Activated naive CD4-positive, alpha-beta T cell treated with anti-CD3 and anti-CD28 coated beads, Interleukin-2, amount 50 U/mL, for 24 hours (primary cell): Measurements from ENCODE around the gene SULT4A1.

Experiments used
- H3K27ac Mint-ChIP-seq: one replicate; pipeline ENCODE4 v1.8.0; 2021; ENCODE audit warnings: mild to moderate bottlenecking, mixed read lengths
- H3K27me3 Mint-ChIP-seq: one replicate; pipeline ENCODE4 v1.8.0; 2021; ENCODE audit warnings: mixed read lengths
- H3K36me3 Mint-ChIP-seq: one replicate; pipeline ENCODE4 v1.8.0; 2021; ENCODE audit warnings: mixed read lengths
- H3K4me1 Mint-ChIP-seq: one replicate; pipeline ENCODE4 v1.8.0; 2021; ENCODE audit warnings: mixed read lengths
- H3K4me3 Mint-ChIP-seq: one replicate; pipeline ENCODE4 v1.8.0; 2021; ENCODE audit warnings: mild to moderate bottlenecking, mixed read lengths
- H3K9me3 Mint-ChIP-seq: one replicate; pipeline ENCODE4 v1.8.0; 2021; ENCODE audit warnings: mixed read lengths

The SULT4A1 gene

GRCh38 chr22:43847376-43848289 is 14.7 kb downstream of the SULT4A1 start:
- no peaks in the 10 kb centered on the region for H3K36me3 Mint-ChIP-seq
- H3K27me3 Mint-ChIP-seq, result no peaks in the 10 kb centered on the region
- no peak overlapping the region for H3K27ac Mint-ChIP-seq
- H3K4me1 Mint-ChIP-seq, result no peaks in the 10 kb centered on the region
- H3K4me3 Mint-ChIP-seq, result no peak overlapping the region
- H3K9me3 Mint-ChIP-seq, result no peaks in the 10 kb centered on the region

GRCh38 chr22:43846966-43847365 is 15.3 kb downstream of the SULT4A1 start:
- H3K4me1 Mint-ChIP-seq, result no peaks in the 10 kb centered on the region
- H3K9me3 Mint-ChIP-seq, result no peaks in the 10 kb centered on the region
- H3K36me3 Mint-ChIP-seq, result no peaks in the 10 kb centered on the region
- H3K4me3 Mint-ChIP-seq, result no peak overlapping the region
- H3K27ac Mint-ChIP-seq, result no peak overlapping the region
- H3K27me3 Mint-ChIP-seq, result no peaks in the 10 kb centered on the region

DNA sequence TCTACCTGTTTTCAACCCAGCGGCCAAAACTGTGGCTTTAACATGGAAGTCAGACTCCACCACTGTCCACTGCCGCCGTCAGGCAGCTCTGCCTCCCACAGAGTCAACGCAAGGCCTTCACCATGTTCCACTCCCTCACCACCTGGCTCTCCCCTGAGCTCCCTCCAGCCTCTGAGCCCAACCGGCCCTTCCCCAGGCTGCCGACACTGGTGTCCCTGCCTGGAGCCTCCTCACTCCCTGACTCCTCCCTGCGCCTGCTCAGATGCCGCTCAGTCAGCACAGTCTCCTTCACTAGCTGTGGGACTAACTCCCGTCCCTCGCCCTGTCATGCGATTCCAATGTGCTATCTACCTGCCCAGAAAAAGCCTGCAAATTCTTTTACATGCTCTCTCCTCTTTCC is 16.3 kb downstream of the SULT4A1 start:
- Mint-ChIP-seq H3K36me3 (no peaks in the 10 kb centered on the region), H3K4me3 (no peak overlapping the region), H3K27me3 (no peaks in the 10 kb centered on the region), H3K9me3 (no peaks in the 10 kb centered on the region), H3K4me1 (no peaks in the 10 kb centered on the region), H3K27ac (no peak overlapping the region)

GRCh38 chr22:43844560-43845545 is 17.5 kb downstream of the SULT4A1 start:
- Mint-ChIP-seq H3K9me3 (no peaks in the 10 kb centered on the region), H3K4me3 (no peak overlapping the region)

GRCh38 chr22:43843783-43844530 is 18.4 kb downstream of the SULT4A1 start:
- H3K27ac Mint-ChIP-seq, result no peak overlapping the region
- H3K36me3 Mint-ChIP-seq, result no peaks in the 10 kb centered on the region
- H3K9me3 Mint-ChIP-seq, result no peaks in the 10 kb centered on the region
- no peaks in the 10 kb centered on the region for H3K27me3 Mint-ChIP-seq
- no peaks in the 10 kb centered on the region for H3K4me1 Mint-ChIP-seq
- H3K4me3 Mint-ChIP-seq, result no peak overlapping the region

More at GRCh38 chr22:43844560-43845545, 17.5 kb downstream of the SULT4A1 start:
- no peaks in the 10 kb centered on the region for H3K36me3 Mint-ChIP-seq
- H3K27me3 Mint-ChIP-seq, result no peaks in the 10 kb centered on the region
- no peak overlapping the region for H3K27ac Mint-ChIP-seq
- H3K4me1 Mint-ChIP-seq, result no peaks in the 10 kb centered on the region

DNA sequence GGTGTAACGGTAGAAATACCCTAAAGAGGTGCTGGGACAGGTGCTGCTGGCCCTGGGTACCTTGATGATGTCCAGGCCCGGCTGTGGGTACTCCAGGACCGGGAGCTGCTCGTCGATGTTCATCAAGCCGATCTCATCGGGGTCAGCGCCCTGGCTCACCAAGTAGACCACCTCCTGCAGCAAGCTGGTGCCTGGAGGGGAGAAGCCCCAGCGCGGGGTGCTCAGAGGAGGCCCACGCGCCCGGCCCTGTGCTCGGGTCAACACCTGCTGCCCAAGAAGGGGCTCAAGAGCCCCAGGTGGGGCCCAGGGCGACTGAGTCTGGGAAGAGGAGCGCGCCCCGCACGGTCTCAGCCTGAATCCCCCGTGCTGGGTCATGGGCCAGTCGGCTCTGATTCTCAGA is 20.6 kb downstream of the SULT4A1 start:
- no peak overlapping the region for H3K4me3 Mint-ChIP-seq

GRCh38 chr22:43840851-43841250 is 21.5 kb downstream of the SULT4A1 start:
- H3K4me3 Mint-ChIP-seq, result no peak overlapping the region
- H3K27me3 Mint-ChIP-seq, result no peaks in the 10 kb centered on the region
- no peaks in the 10 kb centered on the region for H3K9me3 Mint-ChIP-seq
- H3K36me3 Mint-ChIP-seq, result no peaks in the 10 kb centered on the region
- H3K4me1 Mint-ChIP-seq, result no peaks in the 10 kb centered on the region
- H3K27ac Mint-ChIP-seq, result no peak overlapping the region

More for the DNA sequence above, 20.6 kb downstream of the SULT4A1 start:
- H3K4me1 Mint-ChIP-seq, result no peaks in the 10 kb centered on the region
- H3K27me3 Mint-ChIP-seq, result no peaks in the 10 kb centered on the region
- H3K9me3 Mint-ChIP-seq, result no peaks in the 10 kb centered on the region
- H3K36me3 Mint-ChIP-seq, result no peaks in the 10 kb centered on the region
- no peak overlapping the region for H3K27ac Mint-ChIP-seq

DNA sequence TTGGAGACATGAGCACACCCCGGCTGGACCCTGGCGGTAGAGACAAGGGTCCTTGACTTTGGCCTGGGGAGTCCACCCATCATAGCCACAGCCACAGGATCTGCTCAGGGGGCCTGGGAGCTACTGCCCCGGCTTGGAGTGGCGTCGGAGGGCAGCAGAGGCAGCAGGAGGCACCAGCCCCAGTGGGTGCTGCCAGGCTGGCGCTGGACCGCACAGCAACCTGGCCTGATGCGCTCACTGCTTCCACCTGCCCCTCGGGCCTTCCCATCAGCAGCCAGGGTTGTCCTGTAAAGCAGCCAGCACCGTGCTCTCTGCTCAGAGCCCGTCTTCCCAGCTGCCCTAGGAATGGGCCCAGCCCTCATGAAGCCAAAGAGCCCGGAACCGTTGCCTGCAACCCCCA is 21.9 kb downstream of the SULT4A1 start:
- Mint-ChIP-seq H3K4me1 (no peaks in the 10 kb centered on the region), H3K9me3 (no peaks in the 10 kb centered on the region), H3K27ac (no peak overlapping the region), H3K4me3 (no peak overlapping the region), H3K36me3 (no peaks in the 10 kb centered on the region), H3K27me3 (peaks cover 2% of the 10 kb centered on the region)

DNA sequence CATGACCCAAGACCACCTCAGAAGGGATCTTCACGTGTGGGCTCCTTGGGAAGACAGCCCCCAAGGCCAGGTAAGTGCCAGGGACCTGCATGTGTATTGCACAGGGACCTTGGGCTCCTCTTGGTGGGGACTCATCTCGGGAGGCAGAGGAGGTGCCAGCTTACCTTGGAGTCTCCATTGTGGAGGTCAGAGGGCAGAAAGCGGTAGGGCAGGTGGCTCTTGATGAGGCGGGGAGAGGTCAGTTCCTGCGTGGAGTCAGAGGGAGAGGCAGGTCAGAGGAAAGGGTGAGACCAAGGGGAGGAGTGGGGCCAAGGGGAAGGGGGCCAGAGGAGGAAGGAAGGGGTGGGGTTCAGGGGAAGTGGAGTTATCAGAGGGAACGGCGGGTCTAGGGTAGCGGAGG is 22.5 kb downstream of the SULT4A1 start:
- Mint-ChIP-seq H3K4me1 (no peaks in the 10 kb centered on the region), H3K27me3 (peaks cover 6% of the 10 kb centered on the region), H3K9me3 (no peaks in the 10 kb centered on the region), H3K27ac (no peak overlapping the region), H3K4me3 (no peak overlapping the region), H3K36me3 (no peaks in the 10 kb centered on the region)

DNA sequence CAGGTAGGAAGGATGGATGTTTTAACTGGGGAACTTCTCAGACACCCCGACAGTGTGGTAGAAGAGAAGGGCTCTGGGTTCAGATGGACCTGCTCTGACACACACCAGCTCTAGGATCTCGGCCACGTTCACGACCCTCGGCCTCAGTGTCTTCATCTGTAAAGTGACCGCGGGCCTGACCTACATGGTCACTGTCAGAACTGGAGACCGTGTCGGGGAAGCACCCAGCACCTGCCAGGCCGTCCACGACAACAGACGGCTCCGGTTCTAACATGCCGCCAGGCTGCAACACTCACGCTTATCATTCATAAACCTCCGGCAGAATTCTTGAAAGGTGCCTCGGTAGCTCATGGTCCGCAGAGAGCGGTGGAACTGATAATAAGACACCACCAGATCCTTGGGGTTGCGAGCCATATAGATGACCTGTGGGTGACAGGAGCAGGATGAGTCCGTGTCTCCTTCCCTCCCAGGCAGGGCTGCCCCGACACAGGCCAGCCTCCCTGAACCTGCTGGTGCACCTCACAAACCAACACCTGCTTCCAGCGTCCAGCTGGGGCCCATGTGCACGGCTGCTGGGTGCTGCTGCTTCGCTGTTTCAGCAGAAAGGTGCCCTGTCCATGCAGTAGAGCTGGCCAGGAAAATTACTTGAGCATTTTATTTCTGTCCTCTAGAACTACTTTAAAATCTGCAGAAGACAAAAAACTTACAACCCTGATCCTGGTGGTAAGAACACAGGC is 23.6 kb downstream of the SULT4A1 start:
- H3K4me1 Mint-ChIP-seq, result no peaks in the 10 kb centered on the region
- H3K4me3 Mint-ChIP-seq, result no peak overlapping the region
- H3K36me3 Mint-ChIP-seq, result no peaks in the 10 kb centered on the region

DNA sequence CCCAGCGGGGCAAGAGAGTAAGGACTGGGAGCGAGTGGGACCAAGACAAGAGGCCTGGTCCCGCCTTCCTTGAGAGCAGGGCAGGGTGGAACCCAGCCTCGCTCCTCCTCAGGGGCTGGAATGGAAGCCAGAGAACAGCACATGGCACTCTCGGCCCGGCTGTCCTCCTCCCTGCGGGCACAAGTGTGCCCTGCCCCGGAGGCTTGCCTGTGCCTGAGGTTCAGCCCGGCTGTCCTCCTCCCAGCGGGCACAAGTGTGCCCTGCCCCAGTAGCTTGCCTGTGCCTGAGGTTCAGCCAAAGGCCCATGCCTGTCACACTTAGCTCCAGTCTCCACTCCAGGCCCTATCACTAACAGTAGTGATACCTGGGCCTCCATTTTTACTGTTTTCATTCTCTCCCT is 24.2 kb downstream of the SULT4A1 start:
- peaks cover 6% of the 10 kb centered on the region for H3K27me3 Mint-ChIP-seq
- no peak overlapping the region for H3K4me3 Mint-ChIP-seq
- no peaks in the 10 kb centered on the region for H3K4me1 Mint-ChIP-seq
- H3K27ac Mint-ChIP-seq, result no peak overlapping the region
- H3K36me3 Mint-ChIP-seq, result no peaks in the 10 kb centered on the region
- no peaks in the 10 kb centered on the region for H3K9me3 Mint-ChIP-seq

More for the DNA sequence above, 23.6 kb downstream of the SULT4A1 start:
- no peak overlapping the region for H3K27ac Mint-ChIP-seq
- peaks cover 6% of the 10 kb centered on the region for H3K27me3 Mint-ChIP-seq
- no peaks in the 10 kb centered on the region for H3K9me3 Mint-ChIP-seq

DNA sequence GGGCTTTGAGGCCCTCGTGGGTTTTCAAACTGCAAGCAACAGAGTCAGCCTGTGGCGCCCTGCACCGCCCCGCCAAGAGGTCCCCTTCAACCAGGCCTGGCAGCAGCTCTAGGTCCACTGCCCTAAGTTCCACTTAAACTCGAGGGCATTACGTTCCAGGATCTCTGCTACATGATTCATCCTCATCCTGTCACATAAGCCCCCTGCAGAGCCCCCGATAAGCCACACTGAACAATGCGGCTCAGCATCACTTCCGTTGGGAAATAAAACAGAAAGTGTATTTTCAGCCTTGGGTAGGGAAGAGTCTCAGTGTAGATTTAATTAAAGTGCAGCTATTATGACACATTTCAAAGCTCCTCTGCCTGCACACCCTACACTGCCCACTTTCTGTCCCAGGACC is 24.6 kb downstream of the SULT4A1 start:
- Mint-ChIP-seq H3K36me3 (no peaks in the 10 kb centered on the region), H3K4me1 (no peaks in the 10 kb centered on the region), H3K9me3 (no peaks in the 10 kb centered on the region), H3K4me3 (no peak overlapping the region), H3K27ac (no peak overlapping the region), H3K27me3 (peaks cover 6% of the 10 kb centered on the region)

- H3K9me3 Mint-ChIP-seq, result no peaks in the 10 kb centered on the region
- no peak overlapping the region for H3K27ac Mint-ChIP-seq
These were observed 26.6 kb downstream of the SULT4A1 start for GRCh38 chr22:43835736-43836135.

GRCh38 chr22:43835166-43835565 is 27.1 kb downstream of the SULT4A1 start:
- Mint-ChIP-seq H3K36me3 (no peaks in the 10 kb centered on the region), H3K27me3 (peaks cover 6% of the 10 kb centered on the region), H3K4me3 (no peak overlapping the region), H3K4me1 (no peaks in the 10 kb centered on the region), H3K9me3 (no peaks in the 10 kb centered on the region), H3K27ac (no peak overlapping the region)

More at GRCh38 chr22:43835736-43836135, 26.6 kb downstream of the SULT4A1 start:
- Mint-ChIP-seq H3K4me1 (no peaks in the 10 kb centered on the region), H3K36me3 (no peaks in the 10 kb centered on the region), H3K4me3 (no peak overlapping the region), H3K27me3 (peaks cover 6% of the 10 kb centered on the region)
